SK-N-SH (cell line): ENCODE results near the gene FOXK2. TPM values are rescaled to one million over a fixed set of nuclear protein-coding genes. Genes with fewer than 3 reads are reported as not detected.
A peak's percentile ranks its signal among the peaks of the same experiment; 100 is the strongest.

Source experiments
- CTCF ChIA-PET: fragments of 300-600, 350-600 bp; formaldehyde crosslinking; extraction: SDS; loops from one replicate; lab custom pipeline; 2021; lab: Yijun Ruan, JAX
- POLR2A ChIA-PET: fragments of 350-600 bp; sonication (Branson Sonifier 250); formaldehyde crosslinking; extraction: SDS; loops from one replicate; lab custom pipeline; 2020; ENCODE audit warnings: antibody characterized with exemption, inconsistent platforms; lab: Yijun Ruan, JAX
- DNase-seq: peaks from one replicate; pipeline ENCODE4 v3.0.0; 2012
- H2AFZ ChIP-seq: fragments of 200-600 bp; sonication (generic); 2 replicates; pipeline ENCODE4 v1.8.1; 2016; ENCODE audit warnings: antibody characterized with exemption, mild to moderate bottlenecking, low read depth
- H3F3A ChIP-seq: fragments of 200-600 bp; sonication (generic); replicated peaks from 2 replicates; pipeline ENCODE3; 2016; ENCODE audit warnings: antibody characterized with exemption, mild to moderate bottlenecking; ENCODE audit not compliant: insufficient read depth
- H3K27ac ChIP-seq, 2 experiments: fragments of 200-500 bp in 1 of 2; fragments of 200-600 bp in 1 of 2; sonication (Bioruptor generic) in 1 of 2; sonication (generic), shearing (Covaris generic) in 1 of 2; 2 replicates each; pipeline versions ENCODE4 v1.5.1 to v1.6.1; 2014 to 2016; ENCODE audit warnings: low read depth in 2 of 2, inconsistent platforms in 1 of 2, low read length in 1 of 2, mild to moderate bottlenecking in 1 of 2, mixed read lengths in 1 of 2
- H3K27me3 ChIP-seq: fragments of 200-600 bp; sonication (generic), shearing (Covaris generic); 2 replicates; pipeline ENCODE4 v1.6.1; 2016; ENCODE audit warnings: mixed run types; ENCODE audit not compliant: insufficient read depth
- H3K36me3 ChIP-seq, 2 experiments: fragments of 200-500 bp in 1 of 2; fragments of 200-600 bp in 1 of 2; sonication (Bioruptor generic) in 1 of 2; sonication (generic) in 1 of 2; replicated peaks in 1 of 2; 2 replicates each; pipeline versions ENCODE3 to v1.5.1; 2014 to 2016; ENCODE audit warnings: low read length in 1 of 2, mild to moderate bottlenecking in 1 of 2; ENCODE audit not compliant: insufficient read depth in 2 of 2, control insufficient read depth in 1 of 2
- H3K4me1 ChIP-seq, 2 experiments: fragments of 200-500 bp in 1 of 2; fragments of 200-600 bp in 1 of 2; sonication (Bioruptor generic) in 1 of 2; sonication (generic), shearing (Covaris generic) in 1 of 2; 2 replicates each; pipeline versions ENCODE4 v1.5.1 to v1.6.1; 2014 to 2016; ENCODE audit warnings: low read depth in 1 of 2, low read length in 1 of 2, mixed run types in 1 of 2; ENCODE audit not compliant: insufficient read depth in 2 of 2, control insufficient read depth in 1 of 2
- H3K4me2 ChIP-seq: fragments of 200-600 bp; sonication (generic), shearing (Covaris generic); 2 replicates; pipeline ENCODE4 v1.6.1; 2017; ENCODE audit warnings: mixed run types
- H3K4me3 ChIP-seq, 2 experiments: fragments of 200-500 bp in 1 of 2; fragments of 200-600 bp in 1 of 2; sonication (Bioruptor generic) in 1 of 2; sonication (generic), shearing (Covaris generic) in 1 of 2; 2 replicates each; pipeline versions ENCODE4 v1.5.1 to v1.8.1; 2014 to 2016; ENCODE audit warnings: low read depth in 2 of 2, inconsistent platforms in 1 of 2, low read length in 1 of 2, mild to moderate bottlenecking in 1 of 2, mixed read lengths in 1 of 2, moderate library complexity in 1 of 2
- H3K79me2 ChIP-seq: fragments of 200-600 bp; sonication (generic); 2 replicates; pipeline ENCODE4 v1.8.1; 2017; ENCODE audit warnings: mild to moderate bottlenecking; ENCODE audit not compliant: insufficient read depth
- H3K9ac ChIP-seq: fragments of 200-600 bp; sonication (generic); 2 replicates; pipeline ENCODE4 v1.6.1; 2017; ENCODE audit warnings: mixed run types
- H3K9me2 ChIP-seq: fragments of 200-600 bp; sonication (generic); 2 replicates; pipeline ENCODE4 v1.6.1; 2017; ENCODE audit warnings: mixed run types
- H3K9me3 ChIP-seq: fragments of 200-600 bp; sonication (generic); 2 replicates; pipeline ENCODE4 v1.6.1; 2017; ENCODE audit warnings: mixed run types, mild to moderate bottlenecking, moderate library complexity
- H4K20me1 ChIP-seq: fragments of 200-600 bp; sonication (generic); 2 replicates; pipeline ENCODE4 v1.6.1; 2017; ENCODE audit warnings: mild to moderate bottlenecking, mixed run types; ENCODE audit not compliant: insufficient read depth
- ELF1 ChIP-seq: IDR thresholded peaks from 2 replicates; pipeline ENCODE4 v1.4.0; 2012
- FOSL2 ChIP-seq: IDR thresholded peaks from 2 replicates; pipeline ENCODE4 v1.4.0; 2012; ENCODE audit warnings: low read depth, mild to moderate bottlenecking, moderate library complexity, borderline replicate concordance
- NRF1 ChIP-seq: IDR thresholded peaks from 2 replicates; pipeline ENCODE4 v1.6.1; 2012; ENCODE audit warnings: low read depth, mild to moderate bottlenecking, low read length
- POLR2AphosphoS5 ChIP-seq: IDR thresholded peaks from 2 replicates; pipeline ENCODE4 v1.6.1; 2012; ENCODE audit warnings: low read depth, low read length
- RAD21 ChIP-seq: IDR thresholded peaks from 2 replicates; pipeline ENCODE4 v1.6.1; 2012; ENCODE audit warnings: mild to moderate bottlenecking, low read length
- REST ChIP-seq: IDR thresholded peaks from 2 replicates; pipeline ENCODE4 v1.6.1; 2012; ENCODE audit warnings: mild to moderate bottlenecking, low read depth, low read length, moderate library complexity
- SIN3A ChIP-seq: IDR thresholded peaks from 2 replicates; pipeline ENCODE4 v1.6.1; 2012; ENCODE audit warnings: low read depth, mild to moderate bottlenecking, low read length, moderate library complexity, borderline replicate concordance
- SMC3 ChIP-seq: IDR thresholded peaks from 2 replicates; pipeline ENCODE4 v1.6.1; 2012; ENCODE audit warnings: low read depth, low read length, improper control_type of control experiment
- YY1 ChIP-seq: IDR thresholded peaks from 2 replicates; pipeline ENCODE4 v1.4.0; 2012; ENCODE audit warnings: low read depth, mild to moderate bottlenecking
- ZBTB33 ChIP-seq: IDR thresholded peaks from 2 replicates; pipeline ENCODE4 v1.4.0; 2012; ENCODE audit warnings: low read depth, borderline replicate concordance
- WGBS: methylation state at CpG from one replicate; pipeline ENCODE4 v1.1.6; 2017; ENCODE audit warnings: low lambda C conversion rate; 5-methylcytosine and 5-hydroxymethylcytosine counted together
- polyA plus RNA-seq, 3 experiments: library from polyadenylated mRNA; depleted of rRNA; stranded (reverse); fragments of >200 nt; gene quantifications; 2 replicates each; pipeline ENCODE4 v1.2.3, GENCODE V29; 2012

The FOXK2 gene
- polyA plus RNA-seq, 1 of the 3 experiments (the other 2 are of a cell fraction): 36.4 TPM

GRCh38 chr17:82592289-82592766 lies 72.8 kb downstream of the FOXK2 start:
- H3K79me2 ChIP-seq: peaks cover 26% of the 10 kb centered on the region; the same call in 1 of the 2 replicates
- CTCF ChIA-PET: interaction anchor here (0.8 to 1.4 kb wide), 3 partner anchors 22 to 25 kb away, joined by 3 read pairs; no protein-coding TSS in a partner anchor
- TF ChIP-seq ELF1 (no peak), RAD21 (no peak), FOSL2 (no peak), REST (no peak), NRF1 (no peak), POLR2AphosphoS5 (no peak), YY1 (no peak), ZBTB33 (no peak), SMC3 (no peak), SIN3A (no peak)
- TF ChIP-seq, all 33 proteins: peak for 0
- Histone ChIP-seq H3K9me2 (no peaks in the 10 kb centered on the region), H3F3A (peaks cover 39% of the 10 kb centered on the region), H3K4me3 (no peak overlapping the region), H3K27me3 (no peaks in the 10 kb centered on the region), H3K4me1 (peaks cover 8 to 31% of the 10 kb centered on the region in 2 experiments; a peak in 2 of 4 replicates), H3K27ac (peak overlapping the region; percentile 65 to 92; a peak in 3 of 4 replicates), H4K20me1 (peaks cover 7% of the 10 kb centered on the region), H3K9ac (no peak overlapping the region), H3K4me2 (peak overlapping the region; percentile 79; the same call in 1 of the 2 replicates), H3K9me3 (no peaks in the 10 kb centered on the region), H2AFZ (no peak overlapping the region), H3K36me3 (peaks cover 32 to 45% of the 10 kb centered on the region in 2 experiments)
- DNase-seq: peak; percentile 38
- WGBS: 80% methylated on average over 9 of the region's 9 CpGs
- POLR2A ChIA-PET: no interaction called here
